HG02970 (cell line): ENCODE results near the gene RBP5.

ENCODE experiments used
- ATAC-seq: cut with Tn5 transposase; IDR thresholded peaks from one replicate; pipeline ENCODE4 v1.9.1; 2021; ENCODE audit warnings: mild to moderate bottlenecking, moderate library complexity, moderate number of reproducible peaks; ENCODE audit not compliant: unreplicated experiment, low FRiP score

The RBP5 gene, protein sequence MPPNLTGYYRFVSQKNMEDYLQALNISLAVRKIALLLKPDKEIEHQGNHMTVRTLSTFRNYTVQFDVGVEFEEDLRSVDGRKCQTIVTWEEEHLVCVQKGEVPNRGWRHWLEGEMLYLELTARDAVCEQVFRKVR

DNA sequence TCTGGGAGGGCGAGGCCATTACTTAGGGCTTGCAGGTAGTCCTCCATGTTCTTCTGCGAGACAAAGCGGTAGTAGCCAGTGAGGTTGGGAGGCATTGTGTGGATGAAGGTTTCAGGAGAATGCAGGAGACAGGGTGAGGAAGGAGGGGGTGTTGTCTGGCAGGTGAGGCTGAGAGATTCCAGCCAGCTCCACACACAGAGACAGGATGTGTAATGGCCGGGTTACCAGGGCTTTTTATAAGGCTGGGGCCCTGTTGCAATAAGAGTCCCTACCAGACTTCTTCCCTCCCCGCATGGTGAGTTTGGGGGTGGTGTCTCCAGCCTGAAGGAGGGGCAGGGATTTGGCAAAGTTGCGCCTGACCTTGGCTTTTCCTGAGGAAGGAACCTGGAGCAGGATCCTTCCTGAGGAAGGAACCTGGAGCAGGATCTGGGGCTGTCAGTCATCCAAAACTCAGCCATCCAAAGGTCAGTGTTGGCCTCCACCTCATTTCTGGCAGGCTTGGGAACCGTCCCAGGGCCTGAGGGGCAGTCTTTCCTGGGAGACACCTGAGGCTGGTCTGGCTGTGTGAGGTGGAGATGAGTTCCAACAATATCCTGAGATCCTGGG lies at the start of gene RBP5:
Gene RBP5, minus strand, starts transcription at position 209 of the 606 bp plus-strand sequence. Its CDS starts 114 bp downstream, at position 95.
- ATAC-seq, result no peak

DNA sequence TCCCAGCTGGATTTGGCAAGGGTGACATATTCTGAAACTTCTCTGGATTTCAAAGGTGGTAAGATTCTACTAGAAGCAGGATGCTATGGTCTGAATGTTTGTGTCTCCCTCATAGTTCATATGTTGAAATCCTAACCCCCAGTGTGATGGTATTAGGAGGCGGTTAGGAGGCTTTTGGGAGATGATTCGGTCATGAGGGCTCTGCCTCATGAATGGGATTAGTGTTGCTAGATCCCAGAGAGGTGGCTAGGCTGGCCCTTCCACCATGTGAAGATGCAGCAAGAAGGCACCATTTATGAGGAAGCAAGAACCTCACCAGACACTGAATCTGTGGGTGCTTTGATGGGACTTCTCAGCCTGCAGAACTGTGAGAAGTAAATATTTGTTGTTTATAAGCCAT lies 49.8 kb upstream of the RBP5 start:
- no peak for ATAC-seq

- no peak for ATAC-seq
Observed at GRCh38 chr12:7176595-7176994, 47.9 kb upstream of the RBP5 start.

GRCh38 chr12:7175493-7175892 lies 46.8 kb upstream of the RBP5 start:
- no peak for ATAC-seq

GRCh38 chr12:7171854-7172253 lies 43.2 kb upstream of the RBP5 start:
- ATAC-seq, result no peak

DNA sequence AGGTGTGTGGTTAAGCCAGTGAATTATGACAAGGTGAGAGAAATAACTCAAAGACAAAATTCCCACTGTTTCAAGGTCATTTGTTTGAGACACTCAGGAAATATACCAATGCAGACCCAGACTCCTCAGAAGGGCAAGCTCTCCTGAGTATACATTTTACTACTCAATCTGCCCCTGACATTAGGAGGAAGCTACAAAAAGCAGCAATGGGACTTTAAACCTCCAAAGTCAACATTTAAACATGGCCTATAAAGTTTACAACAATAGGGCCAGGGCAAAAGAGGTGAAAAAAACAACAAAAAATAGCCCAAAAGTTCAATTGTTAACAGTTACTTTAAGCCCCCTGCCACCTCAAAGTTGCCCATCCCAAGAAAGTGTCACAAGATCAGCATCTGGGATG lies 41.3 kb upstream of the RBP5 start:
- ATAC-seq, result no peak

DNA sequence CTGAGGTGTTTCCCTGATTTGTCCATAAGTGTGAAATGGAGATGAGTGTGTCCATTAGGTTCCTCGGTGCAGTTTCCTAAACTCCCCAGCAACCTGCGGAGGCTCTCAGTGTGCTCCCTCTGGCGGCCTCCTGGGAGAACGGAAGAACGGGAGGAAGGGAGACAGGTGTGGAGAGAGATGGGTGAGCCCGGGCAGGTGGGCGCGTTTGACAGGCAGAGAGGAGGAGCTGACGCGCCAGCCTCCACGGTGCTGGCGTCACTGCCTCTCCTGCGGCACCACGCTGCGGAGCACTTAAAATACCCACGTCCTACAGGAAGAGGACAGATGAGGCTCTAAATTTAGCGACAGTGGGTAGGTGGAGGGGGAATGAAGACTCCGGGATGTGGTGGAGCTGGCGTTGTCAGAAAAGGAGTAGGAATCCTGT lies 34.0 kb upstream of the RBP5 start:
- no peak for ATAC-seq

DNA sequence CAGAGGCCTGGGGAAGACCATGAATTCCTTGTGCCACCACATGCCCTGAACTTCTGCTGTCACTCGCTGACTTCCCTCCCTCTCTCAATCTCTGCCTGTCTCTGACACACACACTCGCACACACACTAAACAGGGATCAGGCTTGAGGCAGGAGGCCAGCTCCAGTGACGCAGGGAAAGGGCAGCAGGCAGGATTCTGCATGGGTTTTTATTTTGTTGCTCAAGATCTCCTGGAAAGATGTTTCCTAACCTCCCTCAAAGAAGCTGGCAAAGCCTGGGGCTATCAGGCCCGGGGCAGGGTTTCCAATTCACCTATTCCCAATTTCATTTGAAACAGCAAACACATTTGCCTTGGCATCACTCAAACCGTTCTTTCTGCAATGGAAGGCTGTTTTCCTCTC lies 33.1 kb upstream of the RBP5 start:
- ATAC-seq, result no peak

DNA sequence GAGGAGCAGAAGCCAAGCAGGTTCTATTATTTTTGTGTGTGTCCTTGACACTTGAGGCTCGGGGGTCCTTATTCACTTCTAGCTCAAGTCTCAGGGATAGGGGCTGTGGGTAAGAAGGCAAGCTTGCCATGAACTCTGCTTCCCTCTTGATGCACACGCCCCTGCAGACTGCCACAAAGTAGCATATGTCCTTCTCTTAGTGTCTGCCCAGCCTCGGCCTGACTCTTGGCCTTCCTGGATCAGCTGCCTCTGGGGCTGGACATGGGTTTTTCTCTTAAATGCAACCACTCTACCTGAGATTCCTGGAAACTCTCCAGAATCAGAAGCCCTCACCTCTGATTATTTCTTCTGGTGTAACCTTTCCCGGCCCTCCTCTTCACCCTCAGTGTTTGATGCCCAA lies 32.6 kb upstream of the RBP5 start:
- ATAC-seq, result no peak

DNA sequence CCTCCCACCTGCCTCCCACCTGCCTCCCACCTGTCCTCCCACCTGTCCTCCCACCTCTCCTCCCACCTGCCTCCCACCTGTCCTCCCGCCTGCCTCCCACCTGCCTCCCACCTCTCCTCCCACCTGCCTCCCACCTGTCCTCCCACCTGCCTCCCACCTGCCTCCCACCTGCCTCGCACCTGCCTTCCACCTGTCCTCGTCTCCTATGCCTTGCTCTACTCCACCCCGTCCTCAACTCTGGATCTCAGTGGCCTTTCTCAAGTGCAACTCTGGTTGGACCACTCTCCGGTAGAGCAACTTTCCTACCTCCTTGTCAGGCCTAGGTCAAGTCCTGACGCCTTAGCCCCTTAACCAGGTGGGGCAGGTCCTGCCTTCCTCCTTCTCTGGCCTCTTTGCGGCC lies 31.5 kb upstream of the RBP5 start:
- ATAC-seq, result no peak

GRCh38 chr12:7158781-7159609 lies 30.3 kb upstream of the RBP5 start:
- ATAC-seq, result no peak

DNA sequence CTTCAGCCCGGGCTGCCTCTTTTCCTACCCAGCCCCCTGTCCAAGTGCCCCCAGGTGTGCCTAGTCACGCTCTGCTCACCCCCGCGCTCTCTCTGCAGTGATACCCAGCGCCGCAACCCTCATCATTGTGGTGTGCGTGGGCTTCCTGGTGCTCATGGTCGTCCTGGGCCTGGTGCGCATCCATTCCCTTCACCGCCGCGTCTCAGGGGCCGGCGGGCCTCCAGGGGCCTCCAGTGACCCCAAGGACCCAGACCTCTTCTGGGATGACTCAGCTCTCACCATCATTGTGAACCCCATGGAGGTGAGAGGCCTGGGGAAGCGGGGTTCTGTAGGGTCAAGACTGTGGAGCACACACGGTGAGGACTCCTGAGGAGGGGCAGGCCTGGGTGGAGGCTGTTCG lies 28.7 kb upstream of the RBP5 start:
- no peak for ATAC-seq

- no peak for ATAC-seq
Observed at GRCh38 chr12:7156259-7157197, 27.8 kb upstream of the RBP5 start.

DNA sequence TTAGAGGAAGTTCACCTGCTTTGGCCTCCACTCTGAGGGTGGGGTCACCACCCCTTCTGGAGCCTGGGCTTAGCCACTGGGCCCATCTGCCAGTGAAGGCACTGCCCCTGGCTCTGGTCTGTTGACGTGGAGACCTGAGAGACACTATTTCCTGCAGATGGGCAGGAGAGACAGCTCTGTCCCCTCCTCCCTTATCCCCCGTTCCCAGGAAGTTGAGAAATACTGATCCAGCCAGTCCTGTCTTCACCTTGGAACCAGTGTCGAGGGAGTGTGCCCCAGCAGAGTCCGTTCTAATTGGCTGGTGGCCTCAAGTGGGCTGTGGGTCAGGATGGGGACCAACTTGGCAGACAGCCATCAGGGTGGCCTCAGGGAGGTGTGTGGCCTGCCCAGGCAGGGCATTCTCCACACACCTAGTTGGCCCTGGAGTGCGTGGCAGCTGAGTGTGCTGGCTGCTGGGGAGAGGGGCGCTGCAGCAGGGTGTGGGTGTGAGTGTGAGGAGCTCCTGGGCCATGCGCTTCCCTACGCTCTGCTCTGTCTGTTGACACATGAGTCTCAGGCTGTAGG lies 26.9 kb upstream of the RBP5 start:
- ATAC-seq, result no peak

- ATAC-seq, result no peak
Observed at GRCh38 chr12:7154901-7155470, 26.3 kb upstream of the RBP5 start.

- ATAC-seq, result no peak
Observed at GRCh38 chr12:7154042-7154441, 25.4 kb upstream of the RBP5 start.

- no peak for ATAC-seq
Observed at GRCh38 chr12:7152818-7153217, 24.1 kb upstream of the RBP5 start.

DNA sequence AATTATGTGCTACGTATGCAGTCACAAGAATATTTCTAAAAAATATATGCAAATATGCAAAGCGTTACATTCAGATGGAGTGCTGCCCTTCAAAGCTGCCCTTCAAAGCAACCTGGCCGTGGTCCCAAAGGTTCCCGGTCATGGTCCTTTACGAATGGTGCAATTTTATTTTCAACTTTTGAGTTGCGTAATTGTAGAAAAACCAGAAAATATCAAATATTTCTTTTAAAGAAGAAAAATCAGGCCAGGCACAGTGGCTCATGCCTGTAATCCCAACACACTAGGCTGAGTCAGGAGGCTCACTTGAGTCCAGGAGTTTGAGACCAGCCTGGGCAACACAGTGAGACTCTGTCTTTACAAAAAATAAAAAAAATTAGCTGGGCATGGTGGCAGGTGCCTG lies 22.8 kb upstream of the RBP5 start:
- ATAC-seq, result no peak

GRCh38 chr12:7150841-7151240 lies 22.2 kb upstream of the RBP5 start:
- no peak for ATAC-seq

DNA sequence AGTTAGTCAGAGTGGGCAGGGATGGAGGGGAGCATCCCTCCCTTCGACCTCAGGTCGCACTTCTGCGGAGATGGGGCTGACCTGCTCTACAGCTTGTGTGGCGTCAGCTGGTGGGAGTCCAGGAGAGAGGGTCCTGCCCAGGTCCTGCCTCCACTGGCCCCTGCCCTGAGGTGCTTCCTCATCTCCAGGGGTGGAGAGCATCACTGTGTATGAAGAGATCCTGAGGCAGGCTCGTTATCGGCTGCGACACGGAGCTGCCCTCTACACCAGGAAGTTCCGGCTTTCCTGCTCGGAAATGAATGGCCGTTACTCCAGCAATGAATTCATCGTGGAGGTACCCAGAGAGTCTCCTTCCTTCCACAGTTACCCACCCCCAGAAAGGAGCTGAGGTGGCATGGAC lies 21.7 kb upstream of the RBP5 start:
- ATAC-seq, result no peak
